Glomerular visceral epithelial cell (primary cell): Measurements from ENCODE around the gene FBXW11.
A peak's percentile ranks its signal among the peaks of the same experiment; 100 is the strongest.

Experiments
- DNase-seq: peaks from one replicate; pipeline ENCODE4 v3.0.0-alpha.2; 2016; ENCODE audit errors: extremely low spot score

The FBXW11 gene

DNA sequence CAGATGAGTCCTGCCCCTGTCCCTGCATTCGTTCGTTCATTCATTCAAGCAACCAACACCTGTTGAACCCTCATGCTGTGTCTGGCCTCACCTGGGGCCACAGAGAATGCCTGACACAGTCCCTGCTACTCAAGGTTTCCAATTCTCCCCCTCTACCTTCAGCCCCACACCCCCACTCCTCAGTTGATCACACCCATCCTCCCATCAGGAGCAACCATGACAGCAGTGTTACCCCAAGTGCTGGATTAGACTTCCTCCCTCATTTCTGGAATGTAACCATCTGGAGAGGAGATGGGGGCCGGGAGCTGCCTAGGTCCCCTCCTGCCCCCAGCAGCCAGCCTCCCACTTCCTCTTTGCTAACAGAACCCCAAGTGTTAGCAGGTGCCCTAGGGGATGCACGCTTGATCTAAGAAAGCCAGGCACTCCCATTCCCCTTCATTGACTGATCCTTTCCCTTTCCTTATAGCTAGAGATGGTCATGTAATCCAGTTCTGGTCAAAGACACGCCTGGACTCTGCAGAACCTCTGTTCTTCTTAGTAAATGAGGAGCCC is 163.6 kb downstream of the FBXW11 start:
- no peak for DNase-seq

DNA sequence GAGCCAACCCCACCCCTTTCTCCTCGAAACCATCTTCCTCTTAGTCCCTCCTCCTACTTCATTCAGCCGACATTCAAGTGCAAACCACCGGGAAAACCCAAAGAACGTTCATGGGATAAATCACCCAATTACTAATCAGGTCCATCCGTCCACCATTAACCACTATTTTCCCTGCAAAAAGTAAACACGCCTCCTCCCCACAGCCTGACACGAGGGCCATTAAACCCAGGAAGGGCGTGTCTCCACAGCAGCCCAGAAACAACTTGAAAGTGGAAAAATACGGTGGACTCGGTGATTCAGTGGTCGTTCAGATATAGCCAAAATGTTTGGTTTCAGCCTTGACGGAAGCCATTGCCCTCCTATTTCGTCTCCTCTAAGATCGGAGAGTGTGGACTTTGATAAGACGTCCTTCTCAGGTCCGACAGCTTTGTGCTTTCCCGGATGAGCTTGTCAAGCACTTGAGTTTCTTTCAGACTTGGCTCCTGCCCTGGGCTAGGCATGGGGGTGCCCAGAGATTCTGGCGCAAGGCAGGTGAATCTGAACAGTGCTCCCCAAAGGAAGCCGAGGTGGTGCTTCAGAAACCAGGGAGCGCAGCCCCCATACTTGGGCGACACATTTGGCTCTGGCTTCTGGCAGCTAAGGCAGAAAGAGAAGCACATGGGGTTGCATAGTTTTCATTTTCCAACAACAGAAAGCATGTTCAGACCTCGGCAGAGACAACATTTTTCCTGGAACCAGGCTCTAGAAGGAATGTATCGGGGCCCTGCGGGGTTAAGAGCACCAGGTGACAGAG is 164.3 kb downstream of the FBXW11 start:
- DNase-seq, result no peak

DNA sequence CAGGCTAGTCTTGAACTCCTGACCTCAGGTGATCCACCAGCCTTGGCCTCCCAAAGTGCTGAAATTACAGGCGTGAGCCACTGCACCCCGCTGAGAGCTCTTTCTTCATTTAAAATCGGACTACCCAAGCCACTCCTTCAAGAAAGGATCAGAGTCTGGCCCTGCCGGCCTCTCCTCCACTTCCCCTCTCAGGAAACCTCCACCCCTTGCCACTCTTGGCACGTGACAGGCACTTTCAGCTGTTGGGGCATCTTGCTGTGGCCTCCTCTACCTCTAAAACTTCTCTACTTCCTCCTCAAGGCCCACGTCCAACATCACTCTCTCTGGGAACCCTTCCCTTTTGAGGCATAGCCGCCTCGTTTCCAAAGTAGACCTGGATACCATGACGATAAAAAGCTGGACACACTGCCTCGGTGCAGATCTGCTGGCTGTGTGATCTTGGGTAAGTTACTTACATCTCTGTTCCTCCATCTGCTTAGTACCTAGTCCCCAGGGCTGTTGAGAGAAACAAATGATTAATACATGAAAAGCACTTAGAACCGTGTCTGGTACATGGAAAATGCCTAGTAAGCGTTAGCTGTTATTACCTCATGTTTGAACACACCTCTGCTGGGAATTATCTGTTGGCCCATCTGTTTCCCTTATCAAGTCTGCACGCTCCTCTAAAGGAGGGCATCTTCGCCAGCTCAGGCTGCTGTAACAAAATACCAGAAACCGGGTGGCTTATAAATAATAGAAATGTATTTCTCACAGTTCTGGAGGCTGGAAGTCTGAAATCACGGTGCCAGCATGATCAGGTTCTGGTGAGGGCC is 165.5 kb downstream of the FBXW11 start:
- no peak for DNase-seq

DNA sequence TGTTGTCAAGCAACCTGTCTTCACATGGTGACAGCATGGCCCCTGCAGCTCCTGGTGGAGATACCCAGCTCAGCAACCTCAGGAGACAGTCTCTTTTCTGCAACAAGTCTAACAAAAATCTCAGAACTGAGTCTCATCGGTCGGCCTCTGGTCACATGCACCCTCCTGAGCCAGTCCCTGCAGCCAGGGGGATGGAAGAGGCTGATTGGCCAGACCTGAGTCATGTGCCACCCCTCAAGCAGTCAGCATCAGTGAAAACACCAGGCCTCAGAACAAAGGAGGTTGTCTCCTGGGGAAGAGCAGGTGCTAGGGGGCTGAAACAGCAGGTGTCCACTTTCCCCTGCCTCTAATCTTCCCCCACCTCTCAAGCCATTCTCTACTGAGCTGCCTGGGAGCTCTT is 166.4 kb downstream of the FBXW11 start:
- no peak for DNase-seq

DNA sequence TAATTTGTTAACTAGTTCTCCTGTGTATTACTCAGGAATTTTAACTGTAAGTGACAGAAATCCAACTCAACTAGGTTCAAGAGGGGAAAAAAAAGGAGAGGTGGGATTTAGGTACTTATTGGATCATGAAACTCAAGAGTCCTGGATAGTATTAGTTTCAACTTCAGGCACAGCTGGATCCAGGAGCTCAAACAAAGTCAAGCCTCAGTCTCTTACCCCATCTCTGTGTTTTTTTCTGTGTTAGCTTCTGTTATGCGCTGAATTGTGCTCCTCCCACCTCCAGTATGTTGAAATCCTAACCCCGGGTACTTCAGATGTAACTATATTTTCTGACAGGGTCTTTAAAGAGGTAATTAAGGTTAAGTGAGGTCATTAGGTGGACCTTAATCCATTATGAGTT is 167.3 kb downstream of the FBXW11 start:
- no peak for DNase-seq

DNA sequence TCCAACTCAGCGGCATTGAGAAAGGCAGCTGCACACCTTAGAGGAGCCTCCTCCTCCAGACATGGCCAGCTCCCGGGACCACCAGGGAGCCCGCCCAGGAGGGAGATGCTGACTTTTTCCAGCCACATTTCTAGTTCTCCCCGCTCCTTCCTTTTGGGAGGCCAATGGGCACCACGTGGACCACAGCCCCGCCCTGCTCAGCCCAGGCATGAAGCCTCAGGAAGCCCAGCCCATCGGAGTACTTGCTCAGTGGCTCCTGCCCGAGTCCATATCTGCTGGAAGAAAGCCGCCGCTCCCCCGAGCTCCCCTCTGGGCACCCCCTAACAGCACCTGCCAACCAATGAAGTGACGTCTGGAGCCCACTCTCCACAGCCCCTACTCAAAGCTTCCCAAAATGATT is 168.4 kb downstream of the FBXW11 start:
- no peak for DNase-seq

DNA sequence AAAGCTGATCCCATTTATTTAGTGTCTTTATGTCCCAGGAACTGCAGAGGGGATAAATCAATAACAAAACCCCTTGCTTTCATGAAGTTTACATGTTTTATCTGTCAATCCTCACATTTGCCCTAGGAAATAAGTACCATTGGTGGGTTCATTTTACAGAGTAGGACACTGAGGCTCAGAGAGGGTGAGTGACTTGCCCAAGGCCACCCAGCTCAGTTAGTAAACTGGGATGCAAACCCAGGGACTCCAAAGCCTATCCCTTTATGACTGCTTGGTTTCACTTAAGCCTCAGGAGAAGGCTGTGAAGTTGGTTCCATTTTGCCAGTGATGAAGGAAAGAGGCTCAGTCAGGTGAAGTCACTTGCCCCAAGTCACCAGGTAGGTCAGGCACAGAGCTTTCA is 168.9 kb downstream of the FBXW11 start:
- DNase-seq, result no peak

DNA sequence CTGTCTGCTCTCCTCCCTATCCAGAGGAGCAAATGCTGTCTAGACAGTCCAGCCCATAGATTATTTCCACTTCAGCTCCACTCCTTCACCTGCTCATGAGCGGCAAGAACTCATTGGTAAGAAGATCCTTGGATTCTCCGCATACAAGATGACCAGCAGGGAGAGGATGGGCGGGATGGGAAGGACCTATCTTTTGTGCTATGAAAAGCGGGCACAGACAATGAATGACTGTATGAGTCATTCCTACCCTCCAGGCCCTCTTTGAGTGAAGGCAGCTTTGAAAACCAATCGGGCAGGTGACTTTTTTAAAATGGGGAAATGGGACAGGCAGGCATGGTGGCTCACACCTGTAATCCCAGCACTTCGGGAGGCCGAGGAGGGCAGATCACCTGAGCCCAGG is 171.4 kb downstream of the FBXW11 start:
- DNase-seq, result no peak

DNA sequence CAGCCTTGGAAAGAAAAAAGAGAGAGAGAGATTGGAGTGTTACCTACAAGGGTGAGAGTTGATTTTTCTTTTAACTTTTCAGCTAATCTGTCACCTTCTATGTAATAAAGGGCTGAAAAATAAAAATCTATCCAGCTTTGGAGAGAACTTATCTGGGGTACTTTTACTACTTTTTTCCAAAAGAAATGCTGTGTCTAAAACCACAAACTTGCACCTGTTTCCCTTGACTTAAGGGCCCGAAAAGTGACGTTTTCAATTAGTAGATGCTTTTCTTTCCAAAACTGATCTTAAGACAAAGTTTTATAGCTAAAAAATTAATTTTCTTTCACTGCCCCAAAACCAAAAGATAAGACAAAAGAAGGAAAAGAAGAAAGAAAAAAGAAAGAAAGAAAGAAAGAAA is 172.0 kb downstream of the FBXW11 start:
- DNase-seq, result no peak

DNA sequence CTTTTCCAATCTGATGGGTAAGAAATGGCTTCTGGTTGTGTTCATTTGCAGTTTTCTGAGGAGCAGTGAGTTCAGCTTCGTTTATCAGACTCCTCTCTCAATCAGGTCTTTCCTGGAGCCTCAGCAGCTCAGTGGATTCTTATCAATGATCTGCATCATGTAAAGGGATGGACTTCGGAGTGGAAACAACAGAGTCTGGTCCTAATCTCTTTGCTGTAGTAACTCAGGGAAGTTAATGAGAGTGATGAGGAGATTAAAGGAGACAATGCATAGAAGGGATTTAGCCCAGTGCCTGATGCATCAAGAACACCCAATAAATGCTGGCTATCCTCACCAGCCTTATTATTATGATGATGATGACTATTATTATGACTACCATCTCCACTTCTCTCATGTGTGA is 173.7 kb downstream of the FBXW11 start:
- DNase-seq, result no peak

DNA sequence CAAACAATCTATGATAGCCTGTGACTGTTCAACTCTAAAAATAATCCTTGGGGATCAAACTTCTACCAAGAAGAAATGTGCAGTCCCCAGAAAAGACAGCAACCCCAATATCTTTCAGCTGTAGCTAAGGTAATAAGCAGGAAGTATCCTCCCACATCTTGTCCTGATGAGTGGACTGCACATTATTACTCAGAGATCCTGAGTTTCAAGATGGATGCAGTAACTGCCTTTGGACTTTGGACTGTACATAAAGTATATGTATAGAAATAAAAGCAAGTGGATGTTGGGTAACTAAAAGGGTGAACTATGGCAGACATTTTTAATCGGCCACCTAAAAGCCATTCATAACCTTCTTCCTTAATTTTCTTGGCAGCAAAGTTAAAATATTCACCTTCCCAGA is 175.8 kb downstream of the FBXW11 start:
- no peak for DNase-seq

DNA sequence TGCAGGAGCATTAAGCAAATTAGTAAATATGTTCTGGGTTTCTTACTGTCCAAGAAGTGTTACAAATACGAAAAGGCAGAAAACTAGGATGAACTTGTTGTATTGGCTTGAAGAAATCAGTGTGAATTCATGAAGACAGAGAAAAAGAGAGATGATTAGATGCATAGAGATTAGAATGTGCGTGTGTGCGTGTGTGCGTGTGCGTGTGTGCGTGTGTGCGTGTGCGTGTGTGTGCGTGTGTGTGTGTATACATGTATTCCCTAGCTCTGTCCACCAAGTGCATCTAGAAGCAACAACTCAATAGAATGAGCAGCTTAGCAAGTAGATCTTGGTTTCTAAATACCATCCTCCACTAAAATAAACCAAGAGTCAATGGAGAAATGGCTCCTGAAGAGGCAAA is 179.3 kb downstream of the FBXW11 start:
- DNase-seq, result no peak

DNA sequence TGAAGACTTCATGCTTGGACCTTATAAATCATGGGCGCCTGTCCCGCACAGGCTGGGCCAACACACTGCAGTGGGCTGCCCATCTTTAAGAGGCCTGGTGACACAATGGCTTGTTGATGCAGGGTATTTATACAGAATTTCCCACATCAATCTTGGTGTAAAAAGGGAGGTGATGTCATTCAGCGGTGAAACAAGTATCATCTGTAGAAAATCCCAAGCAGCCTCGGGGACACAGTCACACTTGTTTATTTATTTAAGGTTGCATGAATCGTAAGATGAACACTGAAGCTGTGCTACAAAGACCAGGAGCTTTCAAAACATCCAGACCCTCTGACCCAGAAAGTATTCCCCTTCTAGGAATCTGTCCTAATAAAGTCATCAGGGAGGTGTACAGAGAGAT is 180.3 kb downstream of the FBXW11 start:
- no peak for DNase-seq

DNA sequence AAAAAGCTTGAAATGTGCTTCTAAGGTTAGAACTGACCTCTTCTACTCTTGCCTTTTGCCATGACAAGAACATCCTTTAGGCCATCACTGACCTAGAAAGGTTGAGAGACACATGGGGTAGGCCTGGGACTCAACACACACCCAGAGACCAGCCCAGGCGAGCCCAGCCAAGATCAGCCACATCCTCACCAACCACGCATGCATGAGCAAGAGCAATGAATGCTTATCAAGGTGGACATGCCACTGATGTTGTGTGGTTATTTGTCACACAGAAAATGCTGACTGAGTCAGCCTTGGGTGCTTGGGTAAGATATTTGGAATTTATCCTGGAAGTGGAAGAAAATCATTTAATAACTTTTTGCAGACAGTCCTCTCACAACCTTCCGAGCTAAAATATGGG is 181.4 kb downstream of the FBXW11 start:
- peak; percentile 9 for DNase-seq

DNA sequence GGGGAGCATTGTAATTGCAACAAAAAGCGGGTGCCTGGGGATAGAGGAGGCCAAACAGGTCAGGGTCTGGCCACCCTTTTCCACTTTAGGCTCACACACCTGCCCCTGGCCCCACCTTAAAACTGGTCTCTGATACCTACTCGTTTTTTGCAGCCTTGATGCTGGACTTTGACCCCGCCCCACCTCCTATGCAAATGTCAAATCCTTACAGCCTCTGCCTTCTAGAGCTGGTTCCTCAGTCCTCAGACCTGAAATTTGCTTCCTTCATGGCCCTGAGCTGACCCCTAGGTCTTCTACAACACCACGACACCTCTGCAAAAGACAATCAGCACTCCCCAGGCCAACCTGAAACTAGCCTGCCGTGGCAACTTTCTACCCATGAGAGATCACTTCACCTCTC is 183.2 kb downstream of the FBXW11 start:
- DNase-seq, result no peak

DNA sequence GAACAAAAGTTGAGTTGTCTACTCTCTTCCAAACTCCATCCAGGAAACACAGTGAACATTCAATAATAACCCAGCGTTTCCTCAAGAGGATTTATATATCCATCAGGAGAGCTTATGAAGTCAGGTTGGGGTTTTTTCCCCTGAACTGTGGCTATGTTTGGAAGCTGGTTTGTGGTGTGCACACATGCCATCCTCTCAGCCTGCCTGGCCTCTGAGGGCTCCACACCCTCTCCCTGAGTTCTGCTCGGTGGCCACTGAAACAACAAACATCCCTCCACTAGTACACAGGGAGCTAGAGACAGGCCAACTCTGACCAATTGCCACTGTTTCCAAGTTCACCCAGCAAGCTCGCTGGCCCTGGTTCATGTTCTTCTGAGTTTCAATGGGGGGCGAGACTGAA is 185.2 kb downstream of the FBXW11 start:
- DNase-seq, result no peak

DNA sequence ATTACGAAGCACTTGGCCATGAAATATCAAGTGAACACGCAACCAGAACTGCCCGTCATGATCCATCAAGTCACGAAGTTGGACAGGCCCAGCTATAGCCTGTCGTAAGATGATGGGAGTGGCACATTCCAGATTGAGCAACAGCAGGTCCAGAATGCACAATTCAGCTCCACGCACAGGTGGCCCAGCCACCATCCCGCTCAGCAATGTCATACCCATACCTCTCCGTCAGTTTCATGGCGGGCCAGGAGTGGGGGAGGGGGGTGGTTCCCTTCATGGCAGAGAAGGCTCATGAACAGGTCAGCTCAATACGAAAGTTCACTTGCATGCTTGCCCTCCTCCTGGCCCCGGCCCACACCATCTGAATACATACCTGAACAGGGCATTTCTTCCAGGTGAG is 185.9 kb downstream of the FBXW11 start:
- DNase-seq, result no peak

DNA sequence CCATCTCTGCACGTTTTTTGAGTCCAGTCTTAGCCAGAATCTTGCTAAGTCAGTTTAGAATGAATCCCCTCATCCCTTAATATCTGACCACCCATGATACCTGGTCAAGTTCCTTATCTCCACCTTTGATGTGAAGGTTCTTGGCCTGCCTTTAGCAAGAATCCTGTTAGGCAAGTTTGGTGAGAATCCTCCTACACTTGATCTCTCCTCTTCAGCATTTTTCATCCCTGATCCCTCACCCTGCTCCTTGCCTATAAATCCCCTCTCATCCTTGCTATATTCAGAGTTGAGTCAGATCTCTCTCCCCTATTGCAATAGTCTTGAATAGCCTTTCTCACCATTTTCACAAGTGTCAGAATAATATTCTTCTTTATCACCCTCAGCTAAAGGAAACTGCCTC is 189.8 kb downstream of the FBXW11 start:
- DNase-seq, result no peak

DNA sequence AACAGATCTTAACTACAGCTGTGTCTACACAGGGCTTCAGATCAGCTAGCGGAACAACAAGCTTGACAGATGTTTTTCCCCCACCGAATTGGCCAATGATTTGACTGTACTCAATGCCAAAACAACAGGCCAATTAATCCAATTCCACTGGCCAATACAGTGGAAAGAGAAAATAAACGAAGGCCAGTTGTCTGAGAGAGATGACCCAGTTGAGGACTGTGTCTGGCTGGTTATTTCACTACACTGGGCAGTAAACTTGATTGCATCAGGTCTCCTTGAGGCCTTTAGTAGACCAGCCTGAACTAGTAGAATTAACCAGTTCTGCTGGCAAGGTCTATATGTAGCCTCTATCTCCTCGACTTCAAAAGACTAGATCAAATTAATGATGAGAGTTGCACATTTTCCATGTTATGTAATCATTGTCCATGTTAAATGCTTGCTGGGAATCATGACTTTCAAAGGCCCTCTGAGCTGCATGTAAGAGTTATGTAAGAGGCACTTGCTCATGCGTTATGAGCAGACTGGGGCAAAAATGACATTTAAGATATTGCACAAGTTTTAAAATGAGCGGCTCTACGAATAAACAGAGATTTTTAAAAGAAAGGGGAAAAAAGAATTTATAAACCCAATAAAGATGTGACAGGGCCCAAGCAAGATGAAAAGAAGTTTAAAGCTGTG is 192.5 kb downstream of the FBXW11 start:
- DNase-seq, result no peak

DNA sequence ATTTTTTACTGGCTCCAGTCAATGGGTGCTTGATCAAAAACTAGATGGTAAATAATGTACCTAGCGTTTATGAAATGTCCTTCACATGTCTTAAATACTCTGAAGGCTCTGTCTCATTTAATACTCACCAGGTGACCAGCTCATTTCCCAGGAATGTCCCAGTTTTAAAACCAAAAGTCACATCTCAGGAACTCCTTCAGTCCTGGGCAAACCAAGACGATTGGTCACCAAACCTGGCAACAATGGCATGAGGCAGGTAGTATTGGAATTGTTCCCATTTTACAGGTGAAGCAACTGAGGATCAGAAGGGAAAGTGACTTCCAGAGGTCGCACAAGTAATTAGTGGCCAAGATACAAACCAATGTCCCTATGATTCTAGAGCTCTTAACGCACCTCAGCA is 193.2 kb downstream of the FBXW11 start:
- DNase-seq, result no peak
